ENCODE data around the gene DNAJC9.

The DNAJC9 gene

DNA sequence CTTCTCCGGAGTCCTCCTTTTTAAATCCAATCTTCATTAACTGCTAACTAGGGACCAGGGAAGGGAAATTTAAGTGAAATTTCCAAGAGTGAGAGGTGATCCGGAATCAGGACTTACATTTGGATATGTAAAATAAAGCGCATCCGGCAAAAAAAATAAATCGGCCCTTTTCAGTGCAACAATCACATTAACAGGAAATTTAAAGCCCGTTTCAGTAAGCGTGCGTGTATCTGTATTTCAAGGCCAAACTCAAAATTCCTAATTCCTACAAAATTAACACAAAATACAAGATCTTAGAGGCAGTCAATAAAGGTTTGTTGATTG is 771 bp downstream of the DNAJC9 start:
- Histone ChIP-seq H2BK5ac (ENCODE audit: low read depth, low read length, poor library complexity) (no peak overlapping the region), H3K9ac (ENCODE audit: low read length) (peak overlapping the region; percentile 90), H3K4me2 (ENCODE audit: low read length) (peak overlapping the region; percentile 51), H3K4me1 (ENCODE audit: control insufficient read depth in 1 of 2, insufficient read depth in 2 of 2, low read length in 2 of 2) (peaks cover 2% of the 10 kb centered on the region in 2 experiments), H3K79me1 (ENCODE audit: low read length) (peaks cover 5% of the 10 kb centered on the region), H3K36me3 (ENCODE audit: control insufficient read depth in 1 of 2, insufficient read depth in 2 of 2, low read length in 2 of 2) (peaks cover 12 to 26% of the 10 kb centered on the region in 2 experiments), H2BK120ac (ENCODE audit: insufficient read depth, low read length, poor library complexity) (no peak overlapping the region), H3K79me2 (ENCODE audit: control insufficient read depth, insufficient read depth, low read length, poor library complexity) (peaks cover 4% of the 10 kb centered on the region), H3K23ac (ENCODE audit: low read length) (no peak overlapping the region), H4K8ac (ENCODE audit: low read depth, low read length) (no peak overlapping the region), H3K4ac (ENCODE audit: low read depth, low read length) (no peak overlapping the region), H2BK12ac (ENCODE audit: low read length) (no peak overlapping the region), H4K12ac (ENCODE audit: low read depth, low read length) (no peak overlapping the region), H2AFZ (ENCODE audit: insufficient read depth, low read length, poor library complexity) (no peak overlapping the region), H3K27me3 (ENCODE audit: insufficient read depth, low read length) (no peaks in the 10 kb centered on the region), H3K27ac (ENCODE audit: low read depth, low read length) (peak overlapping the region; percentile 97), H3K18ac (ENCODE audit: low read length) (no peak overlapping the region), H3K4me3 (ENCODE audit: low read depth, low read length) (no peak overlapping the region), H3K14ac (ENCODE audit: low read length) (no peak overlapping the region), H4K91ac (ENCODE audit: low read depth, low read length) (no peak overlapping the region), H3K9me3 (ENCODE audit: insufficient read depth, low read depth, low read length) (no peaks in the 10 kb centered on the region), H2AK5ac (ENCODE audit: low read length) (no peak overlapping the region)
- DNase-seq, result no peak
- no CpG with 5 or more reads among the region's 8 CpGs for WGBS (ENCODE audit: extremely low coverage, insufficient coverage, insufficient read length)

DNA sequence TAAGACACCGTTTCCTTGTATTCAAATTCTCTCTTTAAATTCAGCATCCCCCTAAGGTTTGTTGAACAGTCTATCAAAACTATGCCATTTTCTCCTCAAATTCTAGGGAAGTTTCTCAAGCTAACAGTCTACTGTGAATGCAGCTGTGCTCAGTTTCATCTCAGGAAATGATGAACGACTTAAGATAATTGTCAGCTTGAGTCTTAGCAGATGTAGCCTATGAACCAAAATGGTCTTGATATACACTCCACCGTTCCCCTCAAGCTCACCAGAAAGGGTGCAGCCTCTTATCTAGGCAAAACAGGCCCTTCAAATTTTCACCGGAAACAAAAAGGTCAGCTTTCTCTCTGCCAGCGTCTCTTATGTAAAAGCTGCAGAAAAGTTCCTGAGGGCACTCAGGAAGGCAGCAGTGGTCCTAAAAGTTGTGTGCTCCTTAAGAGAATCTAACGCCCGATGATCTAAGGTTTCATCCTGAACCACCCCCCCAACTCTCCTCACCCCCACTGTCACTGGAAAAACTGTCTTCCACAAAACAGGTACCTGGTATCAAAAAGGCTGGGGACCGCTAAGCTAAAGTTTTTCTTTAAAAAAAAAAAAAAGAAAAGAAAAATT is 2.1 kb downstream of the DNAJC9 start:
- WGBS (ENCODE audit: extremely low coverage, insufficient coverage, insufficient read length), result no CpG with 5 or more reads among the region's 8 CpGs
- Histone ChIP-seq H3K79me1 (ENCODE audit: low read length) (peaks cover 5% of the 10 kb centered on the region), H4K91ac (ENCODE audit: low read depth, low read length) (no peak overlapping the region), H3K18ac (ENCODE audit: low read length) (no peak overlapping the region), H3K27ac (ENCODE audit: low read depth, low read length) (no peak overlapping the region), H3K23ac (ENCODE audit: low read length) (no peak overlapping the region), H3K4me1 (ENCODE audit: control insufficient read depth in 1 of 2, insufficient read depth in 2 of 2, low read length in 2 of 2) (peaks cover 2% of the 10 kb centered on the region in 2 experiments), H3K9ac (ENCODE audit: low read length) (no peak overlapping the region), H3K14ac (ENCODE audit: low read length) (no peak overlapping the region), H3K36me3 (ENCODE audit: control insufficient read depth in 1 of 2, insufficient read depth in 2 of 2, low read length in 2 of 2) (peaks cover 14 to 27% of the 10 kb centered on the region in 2 experiments), H2AK5ac (ENCODE audit: low read length) (no peak overlapping the region), H3K27me3 (ENCODE audit: insufficient read depth, low read length) (no peaks in the 10 kb centered on the region), H4K8ac (ENCODE audit: low read depth, low read length) (no peak overlapping the region), H3K4me2 (ENCODE audit: low read length) (peak overlapping the region; percentile 64), H3K79me2 (ENCODE audit: control insufficient read depth, insufficient read depth, low read length, poor library complexity) (peaks cover 4% of the 10 kb centered on the region), H4K12ac (ENCODE audit: low read depth, low read length) (no peak overlapping the region), H3K9me3 (ENCODE audit: insufficient read depth, low read depth, low read length) (no peaks in the 10 kb centered on the region), H2BK120ac (ENCODE audit: insufficient read depth, low read length, poor library complexity) (no peak overlapping the region), H2BK12ac (ENCODE audit: low read length) (no peak overlapping the region), H3K4ac (ENCODE audit: low read depth, low read length) (peak overlapping the region; percentile 13), H2AFZ (ENCODE audit: insufficient read depth, low read length, poor library complexity) (no peak overlapping the region), H3K4me3 (ENCODE audit: low read depth, low read length) (no peak overlapping the region), H2BK5ac (ENCODE audit: low read depth, low read length, poor library complexity) (no peak overlapping the region)
- DNase-seq, result no peak

DNA sequence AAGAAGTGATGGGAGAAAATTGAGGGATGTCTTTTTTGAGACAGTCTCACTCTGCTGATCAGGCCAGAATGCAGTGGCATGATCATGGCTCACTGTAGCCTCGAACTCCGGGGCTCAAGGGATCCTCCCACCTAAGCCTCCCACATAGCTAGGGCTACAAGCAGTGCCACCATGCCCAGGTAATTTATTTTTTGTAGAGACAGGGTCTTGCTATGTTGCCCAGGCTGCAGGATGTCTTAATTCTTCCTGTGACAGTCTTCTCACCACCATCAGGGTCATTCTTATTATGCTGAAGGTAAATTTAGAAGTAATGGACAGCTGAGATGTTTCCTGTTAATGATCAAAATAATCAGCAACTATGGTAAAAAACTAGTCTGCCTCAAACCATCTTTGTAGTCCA is 7.1 kb downstream of the DNAJC9 start:
- no peak overlapping the region for H2BK120ac ChIP-seq (ENCODE audit: insufficient read depth, low read length, poor library complexity)
- no peak overlapping the region for H2BK5ac ChIP-seq (ENCODE audit: low read depth, low read length, poor library complexity)
- H3K9ac ChIP-seq (ENCODE audit: low read length), result no peak overlapping the region
- no peak overlapping the region for H3K23ac ChIP-seq (ENCODE audit: low read length)
- peaks cover 0 to under 1% of the 10 kb centered on the region in 2 experiments for H3K4me1 ChIP-seq (ENCODE audit: control insufficient read depth in 1 of 2, insufficient read depth in 2 of 2, low read length in 2 of 2)
- no peak overlapping the region for H3K27ac ChIP-seq (ENCODE audit: low read depth, low read length)
- WGBS (ENCODE audit: extremely low coverage, insufficient coverage, insufficient read length), result no CpG with 5 or more reads among the region's 2 CpGs
- H2AFZ ChIP-seq (ENCODE audit: insufficient read depth, low read length, poor library complexity), result no peak overlapping the region
- no peak overlapping the region for H2BK12ac ChIP-seq (ENCODE audit: low read length)
- H3K36me3 ChIP-seq (ENCODE audit: control insufficient read depth in 1 of 2, insufficient read depth in 2 of 2, low read length in 2 of 2), result peaks cover 21 to 46% of the 10 kb centered on the region in 2 experiments
- H3K4me2 ChIP-seq (ENCODE audit: low read length), result no peak overlapping the region
- H3K4me3 ChIP-seq (ENCODE audit: low read depth, low read length), result no peak overlapping the region
- no peak overlapping the region for H2AK5ac ChIP-seq (ENCODE audit: low read length)
- DNase-seq, result no peak
- H4K12ac ChIP-seq (ENCODE audit: low read depth, low read length), result no peak overlapping the region
- no peak overlapping the region for H4K8ac ChIP-seq (ENCODE audit: low read depth, low read length)
- H3K18ac ChIP-seq (ENCODE audit: low read length), result no peak overlapping the region
- peaks cover 2% of the 10 kb centered on the region for H3K79me2 ChIP-seq (ENCODE audit: control insufficient read depth, insufficient read depth, low read length, poor library complexity)
- no peak overlapping the region for H4K91ac ChIP-seq (ENCODE audit: low read depth, low read length)
- no peaks in the 10 kb centered on the region for H3K27me3 ChIP-seq (ENCODE audit: insufficient read depth, low read length)
- no peaks in the 10 kb centered on the region for H3K9me3 ChIP-seq (ENCODE audit: insufficient read depth, low read depth, low read length)
- H3K79me1 ChIP-seq (ENCODE audit: low read length), result no peaks in the 10 kb centered on the region
- no peak overlapping the region for H3K4ac ChIP-seq (ENCODE audit: low read depth, low read length)
- no peak overlapping the region for H3K14ac ChIP-seq (ENCODE audit: low read length)

DNA sequence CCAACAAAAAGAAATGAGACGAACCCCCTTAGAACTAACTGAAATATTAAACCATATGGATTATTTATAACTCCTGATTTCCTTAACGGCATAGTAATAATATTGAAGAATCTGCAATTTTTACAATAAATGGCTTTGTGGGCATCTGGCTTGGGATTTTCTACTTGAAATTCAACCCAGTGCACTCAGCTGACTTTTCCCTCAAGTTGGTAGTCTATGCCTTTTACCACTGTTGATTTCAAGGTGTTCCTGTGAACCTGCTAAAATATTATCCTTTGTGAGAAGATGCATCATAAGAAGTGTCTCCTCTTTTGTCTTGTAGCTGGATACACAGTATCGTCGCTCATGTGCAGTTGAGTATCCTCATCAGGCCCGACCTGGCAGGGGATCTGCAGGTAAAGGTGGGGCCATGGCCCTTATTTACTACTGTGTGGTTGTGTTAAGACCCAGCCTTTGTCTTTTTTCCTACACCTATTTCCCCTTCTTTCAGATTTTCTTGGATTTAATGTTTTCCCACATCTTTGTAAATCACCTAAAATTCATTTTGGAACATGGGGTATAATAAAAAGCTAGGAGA is 8.0 kb downstream of the DNAJC9 start:
- Histone ChIP-seq H3K14ac (ENCODE audit: low read length) (no peak overlapping the region), H3K36me3 (ENCODE audit: control insufficient read depth in 1 of 2, insufficient read depth in 2 of 2, low read length in 2 of 2) (peaks cover 21 to 45% of the 10 kb centered on the region in 2 experiments), H3K18ac (ENCODE audit: low read length) (no peak overlapping the region), H4K91ac (ENCODE audit: low read depth, low read length) (no peak overlapping the region), H3K79me2 (ENCODE audit: control insufficient read depth, insufficient read depth, low read length, poor library complexity) (peaks cover 1% of the 10 kb centered on the region), H3K27ac (ENCODE audit: low read depth, low read length) (no peak overlapping the region), H4K8ac (ENCODE audit: low read depth, low read length) (no peak overlapping the region), H2AFZ (ENCODE audit: insufficient read depth, low read length, poor library complexity) (no peak overlapping the region), H2BK12ac (ENCODE audit: low read length) (no peak overlapping the region), H3K23ac (ENCODE audit: low read length) (no peak overlapping the region), H3K9ac (ENCODE audit: low read length) (no peak overlapping the region), H2BK120ac (ENCODE audit: insufficient read depth, low read length, poor library complexity) (no peak overlapping the region), H3K4me2 (ENCODE audit: low read length) (no peak overlapping the region), H3K4me3 (ENCODE audit: low read depth, low read length) (no peak overlapping the region), H3K4ac (ENCODE audit: low read depth, low read length) (no peak overlapping the region), H3K9me3 (ENCODE audit: insufficient read depth, low read depth, low read length) (no peaks in the 10 kb centered on the region), H3K27me3 (ENCODE audit: insufficient read depth, low read length) (no peaks in the 10 kb centered on the region), H2AK5ac (ENCODE audit: low read length) (no peak overlapping the region), H3K4me1 (ENCODE audit: control insufficient read depth in 1 of 2, insufficient read depth in 2 of 2, low read length in 2 of 2) (no peaks in the 10 kb centered on the region), H4K12ac (ENCODE audit: low read depth, low read length) (no peak overlapping the region), H3K79me1 (ENCODE audit: low read length) (no peaks in the 10 kb centered on the region), H2BK5ac (ENCODE audit: low read depth, low read length, poor library complexity) (no peak overlapping the region)
- no peak for DNase-seq
- no CpG with 5 or more reads among the region's 5 CpGs for WGBS (ENCODE audit: extremely low coverage, insufficient coverage, insufficient read length)
